K562 (cell line): ENCODE results near the gene SNTG2. TPM values are rescaled to one million over a fixed set of nuclear protein-coding genes. Genes with fewer than 3 reads are reported as not detected.

Experiments used
- ATAC-seq: fragments of 200-7000 bp; cut with Tn5 transposase; 3 replicates; pipeline ENCODE4 v1.9.1; 2020; ENCODE audit warnings: moderate library complexity
- BruUV-seq: library from RNA; stranded (reverse); fragments of 400-500 nt; replicated peaks from 2 replicates; lab custom pipeline; 2021; lab: Mats Ljungman, UMichigan
- CTCF ChIA-PET: fragments of 300-600 bp; formaldehyde crosslinking; extraction: SDS; loops from one replicate; lab custom pipeline; 2021; ENCODE audit warnings: low intra/inter-chr PET ratio; lab: Yijun Ruan, JAX
- POLR2A ChIA-PET: fragments of 300-600, 350-650 bp; sonication (Branson Sonifier 250); formaldehyde crosslinking; extraction: SDS; loops from one replicate; lab custom pipeline; 2021; ENCODE audit warnings: antibody characterized with exemption, inconsistent platforms; lab: Yijun Ruan, JAX
- DNase-seq, 4 experiments: peaks; one replicate each; pipeline versions ENCODE4 v3.0.0 to v3.0.0-alpha.2; 2011 to 2018; ENCODE audit warnings: low spot score in 3 of 4, mixed read lengths in 3 of 4; ENCODE audit errors: extremely low read depth in 1 of 4
- FAIRE-seq: peaks from 2 replicates; lab custom pipeline; 2011; peaks lifted over from hg19 to GRCh38; lab: Jason Lieb, UNC
- H2AFZ ChIP-seq: 2 replicates; pipeline ENCODE4 v1.6.0; 2011; ENCODE audit warnings: low read depth, low read length, control low read depth, inconsistent platforms
- H3K27ac ChIP-seq: fragments of 200-600 bp; 3 replicates; pipeline ENCODE4 v1.8.0; 2011; ENCODE audit warnings: low read depth, mild to moderate bottlenecking, control low read depth, inconsistent platforms, low read length, moderate library complexity, mixed read lengths; ENCODE audit errors: extremely low read depth
- H3K27me3 ChIP-seq, 2 experiments: fragments of 300-600 bp in 1 of 2; 2 replicates in 1 of 2; 3 replicates in 1 of 2; pipeline versions ENCODE4 v1.6.0 to v1.8.0; 2011; ENCODE audit warnings: inconsistent platforms in 2 of 2, low read length in 2 of 2, mild to moderate bottlenecking in 1 of 2, mixed read lengths in 1 of 2, moderate library complexity in 1 of 2; ENCODE audit not compliant: control insufficient read depth in 2 of 2, insufficient read depth in 2 of 2
- H3K36me3 ChIP-seq: fragments of 300-600 bp; 3 replicates; pipeline ENCODE4 v1.8.0; 2011; ENCODE audit warnings: mild to moderate bottlenecking, low read length, inconsistent platforms; ENCODE audit not compliant: control insufficient read depth, insufficient read depth
- H3K4me1 ChIP-seq, 2 experiments: fragments of 200-600 bp in 1 of 2; replicated peaks in 1 of 2; 2 replicates in 1 of 2; 3 replicates in 1 of 2; pipeline versions ENCODE4 v1.5.1 to v1.8.0; 2011; ENCODE audit warnings: inconsistent platforms in 2 of 2, low read length in 2 of 2, mild to moderate bottlenecking in 1 of 2, mixed read lengths in 1 of 2, moderate library complexity in 1 of 2; ENCODE audit not compliant: control insufficient read depth in 2 of 2, insufficient read depth in 2 of 2
- H3K4me2 ChIP-seq: 2 replicates; pipeline ENCODE4 v1.6.1; 2011; ENCODE audit warnings: low read length, control low read depth, inconsistent platforms, mixed read lengths; ENCODE audit not compliant: insufficient read depth
- H3K4me3 ChIP-seq: fragments of 200-600 bp; sonication (generic), shearing (Covaris generic); 2 replicates; pipeline ENCODE4 v1.5.1; 2016; ENCODE audit warnings: control low read depth, inconsistent platforms
- H3K79me2 ChIP-seq: fragments of 200-600 bp; 3 replicates; pipeline ENCODE4 v1.8.0; 2011; ENCODE audit warnings: low read length, inconsistent platforms; ENCODE audit not compliant: control insufficient read depth, insufficient read depth
- H3K9ac ChIP-seq, 2 experiments: 2 replicates each; pipeline versions ENCODE4 v1.6.0 to v1.6.1; 2011; ENCODE audit warnings: low read depth in 2 of 2, low read length in 2 of 2, control low read depth in 1 of 2, inconsistent platforms in 1 of 2, mild to moderate bottlenecking in 1 of 2, mixed read lengths in 1 of 2; ENCODE audit not compliant: insufficient read depth in 1 of 2
- H3K9me1 ChIP-seq: one replicate; pipeline ENCODE4 v1.6.0; 2011; ENCODE audit warnings: inconsistent platforms, mild to moderate bottlenecking, low read length, moderate library complexity; ENCODE audit not compliant: control insufficient read depth, insufficient read depth
- H3K9me3 ChIP-seq: replicated peaks from 2 replicates; pipeline ENCODE4 v1.5.1; 2011; ENCODE audit warnings: low read depth, low read length, inconsistent platforms; ENCODE audit not compliant: control insufficient read depth, insufficient read depth
- H4K20me1 ChIP-seq: replicated peaks from 2 replicates; pipeline ENCODE4 v1.6.1; 2011; ENCODE audit warnings: low read length, inconsistent platforms, mixed read lengths; ENCODE audit not compliant: control insufficient read depth, insufficient read depth
- BMI1 ChIP-seq: fragments of 150-350 bp; IDR thresholded peaks from 2 replicates; pipeline ENCODE4 v1.6.1; 2014; ENCODE audit warnings: low read length
- CREM ChIP-seq: IDR thresholded peaks from 2 replicates; pipeline ENCODE4 v1.6.1; 2014; ENCODE audit warnings: antibody characterized with exemption, low read depth
- RBM17 ChIP-seq: fragments of 200-400 bp; formaldehyde crosslinking; IDR thresholded peaks from 2 replicates; pipeline ENCODE4 v1.6.1; 2017; ENCODE audit warnings: low read depth, mild to moderate bottlenecking, low read length, borderline replicate concordance
- ZNF324 ChIP-seq: fragments of 250-450 bp; sonication (Bioruptor Pico); IDR thresholded peaks from 2 replicates; pipeline ENCODE4 v1.4.0; 2020; ENCODE audit warnings: mild to moderate bottlenecking
- WGBS: fragments of 100-300 bp; shearing (Covaris generic); methylation state at CpG from one replicate; pipeline ENCODE4 v1.1.6; 2016; ENCODE audit warnings: low coverage, mixed read lengths; ENCODE audit not compliant: insufficient coverage; ENCODE audit errors: missing lambda C conversion rate; 5-methylcytosine and 5-hydroxymethylcytosine counted together
- in situ Hi-C: fragments of 300-500 bp; cut with MboI; formaldehyde crosslinking; loops from 4 replicates; pipeline ENCODE4 v1.15.0; 2018; ENCODE audit warnings: inconsistent platforms, mixed read lengths
- intact Hi-C: fragments of 100-400 bp; cut with micrococcal nuclease; formaldehyde crosslinking; loops from 2 replicates; pipeline ENCODE4 v1.14.2; 2022
- polyA plus RNA-seq, 8 experiments: library from polyadenylated mRNA; depleted of rRNA in 4 of 8; stranded (reverse) in 5 of 8; unstranded in 3 of 8; fragments of >200 nt; fragmentation: Nextera tagmentation in 2 of 8; fragmentation: Illumina TruSeq in 1 of 8; extraction: Ambion mirVana in 2 of 8; extraction: Trizol in 1 of 8; gene quantifications; 2 replicates each; pipeline versions ENCODE4 v1.2.1 to v1.2.3, GENCODE V29; 2011 to 2014; ENCODE audit warnings: inconsistent platforms in 1 of 8, missing spikeins in 1 of 8
- total RNA-seq, 7 experiments: library from RNA; depleted of rRNA in 6 of 7; stranded (reverse); fragments of >200 nt in 6 of 7; fragmentation: Illumina TruSeq in 2 of 7; extraction: Trizol in 2 of 7; gene quantifications; 2 replicates each; pipeline versions ENCODE4 v1.2.1 to v1.2.3, GENCODE V29; 2011 to 2021; ENCODE audit warnings: low replicate concordance in 1 of 7
- TF ChIP-seq, protein P1 (sequence below): fragments of 450-650 bp; IDR thresholded peaks from one replicate; pipeline ENCODE4 v1.6.1; 2018; ENCODE audit warnings: mild to moderate bottlenecking, moderate library complexity; ENCODE audit not compliant: partially characterized antibody
- TF ChIP-seq, protein P2 (sequence below): sonication (generic); formaldehyde crosslinking; IDR thresholded peaks from 2 replicates; pipeline ENCODE4 v1.8.1; 2023; ENCODE audit warnings: mild to moderate bottlenecking, missing genetic modification reagents

The SNTG2 gene
- total and polyA plus RNA-seq, 9 of the 15 experiments (the other 6 are each of a cell fraction or from before 2014, with no cell fraction given), result not detected

DNA sequence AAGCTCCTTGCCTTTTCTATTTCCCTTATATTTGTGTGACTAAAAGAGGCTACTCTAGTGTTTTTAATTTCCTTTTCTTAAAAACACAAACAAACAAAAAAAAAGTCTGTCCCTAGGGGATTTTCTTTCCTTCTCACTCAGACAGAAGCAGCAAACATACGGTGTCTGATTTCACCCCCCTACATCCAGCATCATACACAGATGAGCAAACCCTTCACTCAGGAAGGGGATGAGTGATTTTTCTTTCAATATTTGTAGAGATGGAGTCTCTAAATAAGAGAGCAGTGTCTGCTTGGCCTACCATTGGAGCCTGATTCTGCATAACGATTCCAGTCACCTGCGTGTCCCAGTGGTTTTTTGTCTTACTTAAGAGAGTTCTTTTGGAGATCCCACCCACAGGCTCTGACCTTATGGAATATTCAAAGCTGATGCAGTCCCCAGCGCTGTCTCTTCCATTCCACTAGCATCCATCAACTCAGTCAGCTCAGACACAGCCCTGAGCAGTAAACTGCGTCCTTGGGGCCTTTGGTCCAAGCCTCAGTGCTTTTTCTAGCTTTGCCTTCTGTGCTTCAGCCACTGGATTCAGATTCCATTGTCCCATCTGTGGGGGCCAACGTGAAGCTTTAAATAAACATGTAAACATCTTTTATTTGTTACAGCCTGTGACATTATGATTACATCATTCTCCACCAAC lies 410.1 kb downstream of the SNTG2 start:
- Histone ChIP-seq H3K79me2 (no peaks in the 10 kb centered on the region), H3K4me2 (no peak overlapping the region), H3K9ac (no peak overlapping the region), H2AFZ (no peak overlapping the region), H4K20me1 (no peaks in the 10 kb centered on the region), H3K27me3 (no peaks in the 10 kb centered on the region; a peak in 1 of 5 replicates), H3K9me1 (no peaks in the 10 kb centered on the region), H3K4me3 (no peak overlapping the region), H3K27ac (no peak overlapping the region), H3K36me3 (no peaks in the 10 kb centered on the region), H3K4me1 (no peaks in the 10 kb centered on the region), H3K9me3 (no peaks in the 10 kb centered on the region)
- POLR2A ChIA-PET, result interaction anchor here (0.5 kb wide), 1 partner anchor 16 kb away, joined by 3 read pairs; no protein-coding TSS in a partner anchor
- TF ChIP-seq BMI1, result no peak
- TF ChIP-seq, protein P1, sequence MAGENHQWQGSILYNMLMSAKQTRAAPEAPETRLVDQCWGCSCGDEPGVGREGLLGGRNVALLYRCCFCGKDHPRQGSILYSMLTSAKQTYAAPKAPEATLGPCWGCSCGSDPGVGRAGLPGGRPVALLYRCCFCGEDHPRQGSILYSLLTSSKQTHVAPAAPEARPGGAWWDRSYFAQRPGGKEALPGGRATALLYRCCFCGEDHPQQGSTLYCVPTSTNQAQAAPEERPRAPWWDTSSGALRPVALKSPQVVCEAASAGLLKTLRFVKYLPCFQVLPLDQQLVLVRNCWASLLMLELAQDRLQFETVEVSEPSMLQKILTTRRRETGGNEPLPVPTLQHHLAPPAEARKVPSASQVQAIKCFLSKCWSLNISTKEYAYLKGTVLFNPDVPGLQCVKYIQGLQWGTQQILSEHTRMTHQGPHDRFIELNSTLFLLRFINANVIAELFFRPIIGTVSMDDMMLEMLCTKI, result no peak
- TF ChIP-seq, protein P2, sequence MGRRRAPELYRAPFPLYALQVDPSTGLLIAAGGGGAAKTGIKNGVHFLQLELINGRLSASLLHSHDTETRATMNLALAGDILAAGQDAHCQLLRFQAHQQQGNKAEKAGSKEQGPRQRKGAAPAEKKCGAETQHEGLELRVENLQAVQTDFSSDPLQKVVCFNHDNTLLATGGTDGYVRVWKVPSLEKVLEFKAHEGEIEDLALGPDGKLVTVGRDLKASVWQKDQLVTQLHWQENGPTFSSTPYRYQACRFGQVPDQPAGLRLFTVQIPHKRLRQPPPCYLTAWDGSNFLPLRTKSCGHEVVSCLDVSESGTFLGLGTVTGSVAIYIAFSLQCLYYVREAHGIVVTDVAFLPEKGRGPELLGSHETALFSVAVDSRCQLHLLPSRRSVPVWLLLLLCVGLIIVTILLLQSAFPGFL (CRISPR knock-in tag), result no peak
- TF ChIP-seq CREM, result no peak
- no peak for TF ChIP-seq ZNF324 (CRISPR knock-in tag)
- TF ChIP-seq RBM17, result no peak
- WGBS, result 0% methylated on average over 6 of the region's 6 CpGs
- in situ Hi-C loops (no loop called here), intact Hi-C loops (no loop called here)
- no TSS peak for BruUV-seq
- no peak for ATAC-seq
- FAIRE-seq, result no peak
- CTCF ChIA-PET, result no interaction called here
- DNase-seq, result no peak
